HG02938 (cell line): ENCODE measurements around the gene ZNF280C.
"Not testable (repeated sequence)": the region's sequence is repeated elsewhere in the genome, so short reads cannot be mapped to it uniquely, and the experiment has no call there.

Source experiments
- ATAC-seq: cut with Tn5 transposase; IDR thresholded peaks from one replicate; pipeline ENCODE4 v1.9.1; 2021; ENCODE audit warnings: mild to moderate bottlenecking, moderate library complexity; ENCODE audit not compliant: unreplicated experiment

The ZNF280C gene

GRCh38 chrX:130261296-130261893 lies 7.3 kb downstream of the ZNF280C start:
- ATAC-seq: no peak

GRCh38 chrX:130260316-130260715 lies 8.4 kb downstream of the ZNF280C start:
- no peak for ATAC-seq

- no peak for ATAC-seq
Observed at GRCh38 chrX:130253916-130254315, 14.8 kb downstream of the ZNF280C start.

- ATAC-seq: no peak
Observed at GRCh38 chrX:130251671-130252070, 17.0 kb downstream of the ZNF280C start.

- ATAC-seq: no peak
Observed at GRCh38 chrX:130247996-130248395, 20.7 kb downstream of the ZNF280C start.

- no peak for ATAC-seq
Observed at GRCh38 chrX:130246084-130246483, 22.6 kb downstream of the ZNF280C start.

- no peak for ATAC-seq
Observed at GRCh38 chrX:130245441-130245840, 23.3 kb downstream of the ZNF280C start.

- not testable (repeated sequence) for ATAC-seq
Observed at GRCh38 chrX:130231184-130231583, 37.5 kb downstream of the ZNF280C start.

GRCh38 chrX:130228871-130229270 lies 39.8 kb downstream of the ZNF280C start:
- no peak for ATAC-seq

GRCh38 chrX:130224810-130225209 lies 43.9 kb downstream of the ZNF280C start:
- ATAC-seq: no peak

GRCh38 chrX:130216320-130216719 lies 52.4 kb downstream of the ZNF280C start:
- no peak for ATAC-seq

- ATAC-seq: no peak
Observed at GRCh38 chrX:130213376-130213775, 55.3 kb downstream of the ZNF280C start.

- ATAC-seq: no peak
Observed at GRCh38 chrX:130212371-130212770, 56.3 kb downstream of the ZNF280C start.

GRCh38 chrX:130211415-130212186 lies 57.1 kb downstream of the ZNF280C start:
- no peak for ATAC-seq

GRCh38 chrX:130204647-130205046 lies 64.1 kb downstream of the ZNF280C start:
- ATAC-seq: no peak

- no peak for ATAC-seq
Observed at GRCh38 chrX:130197464-130197863, 71.2 kb downstream of the ZNF280C start.

GRCh38 chrX:130196466-130196865 lies 72.2 kb downstream of the ZNF280C start:
- ATAC-seq: no peak

- no peak for ATAC-seq
Observed at GRCh38 chrX:130190801-130191200, 77.9 kb downstream of the ZNF280C start.

- ATAC-seq: no peak
Observed at GRCh38 chrX:130186651-130187050, 82.0 kb downstream of the ZNF280C start.

- ATAC-seq: no peak
Observed at GRCh38 chrX:130184857-130185256, 83.8 kb downstream of the ZNF280C start.

GRCh38 chrX:130184168-130184567 lies 84.5 kb downstream of the ZNF280C start:
- ATAC-seq: no peak

- ATAC-seq: no peak
Observed at GRCh38 chrX:130179579-130180215, 89.0 kb downstream of the ZNF280C start.
